Activated naive CD4-positive, alpha-beta T cell treated with anti-CD3 and anti-CD28 coated beads, Interleukin-2, amount 10 ng/mL, durations not matched to agents 7 days and 5 days (primary cell): ENCODE results near the gene CAMTA1.

ENCODE experiments used
- CTCF ChIA-PET: fragments of 350-600 bp; sonication (Branson Sonifier 250); formaldehyde crosslinking; loops from one replicate; lab custom pipeline; 2021; ENCODE audit warnings: antibody characterized with exemption; lab: Charles Lee
- DNase-seq: peaks from one replicate; pipeline ENCODE4 v3.0.0-alpha.2; 2020
- H3K27ac Mint-ChIP-seq: one replicate; pipeline ENCODE4 v1.8.0; 2021; ENCODE audit warnings: mild to moderate bottlenecking, moderate library complexity, mixed read lengths
- H3K27me3 Mint-ChIP-seq: one replicate; pipeline ENCODE4 v1.8.0; 2021; ENCODE audit warnings: mild to moderate bottlenecking, mixed read lengths
- H3K36me3 Mint-ChIP-seq: one replicate; pipeline ENCODE4 v1.8.0; 2021; ENCODE audit warnings: mixed read lengths
- H3K4me1 Mint-ChIP-seq: one replicate; pipeline ENCODE4 v1.8.0; 2021; ENCODE audit warnings: mixed read lengths
- H3K4me3 Mint-ChIP-seq: one replicate; pipeline ENCODE4 v1.8.0; 2021; ENCODE audit warnings: mild to moderate bottlenecking, moderate library complexity, mixed read lengths
- H3K9me3 Mint-ChIP-seq: one replicate; pipeline ENCODE4 v1.8.0; 2021; ENCODE audit warnings: mixed read lengths

The CAMTA1 gene

GRCh38 chr1:7529917-7530316 lies 744.7 kb downstream of the CAMTA1 start:
- Mint-ChIP-seq H3K4me1 (no peaks in the 10 kb centered on the region), H3K27ac (no peak overlapping the region), H3K27me3 (peaks cover 4% of the 10 kb centered on the region), H3K9me3 (no peaks in the 10 kb centered on the region), H3K4me3 (no peak overlapping the region), H3K36me3 (no peaks in the 10 kb centered on the region)
- CTCF ChIA-PET = no interaction called here
- DNase-seq = no peak

- no peak overlapping the region for H3K4me3 Mint-ChIP-seq
- H3K9me3 Mint-ChIP-seq = no peaks in the 10 kb centered on the region
- CTCF ChIA-PET = no interaction called here
- H3K36me3 Mint-ChIP-seq = no peaks in the 10 kb centered on the region
- no peak for DNase-seq
- peaks cover 10% of the 10 kb centered on the region for H3K27me3 Mint-ChIP-seq
- H3K27ac Mint-ChIP-seq = no peak overlapping the region
- no peaks in the 10 kb centered on the region for H3K4me1 Mint-ChIP-seq
Measured at GRCh38 chr1:7531562-7532340, 746.5 kb downstream of the CAMTA1 start.

GRCh38 chr1:7533006-7533405 lies 747.8 kb downstream of the CAMTA1 start:
- no peak for DNase-seq
- H3K4me3 Mint-ChIP-seq = no peak overlapping the region
- no peak overlapping the region for H3K27ac Mint-ChIP-seq
- H3K4me1 Mint-ChIP-seq = no peaks in the 10 kb centered on the region
- CTCF ChIA-PET = no interaction called here
- peaks cover 13% of the 10 kb centered on the region for H3K27me3 Mint-ChIP-seq
- no peaks in the 10 kb centered on the region for H3K9me3 Mint-ChIP-seq
- no peaks in the 10 kb centered on the region for H3K36me3 Mint-ChIP-seq

- CTCF ChIA-PET = interaction anchor here (0.5 kb wide), 1 partner anchor 447 kb away, joined by 3 read pairs; no protein-coding TSS in a partner anchor
- no peaks in the 10 kb centered on the region for H3K4me1 Mint-ChIP-seq
- no peak for DNase-seq
- no peaks in the 10 kb centered on the region for H3K36me3 Mint-ChIP-seq
- H3K4me3 Mint-ChIP-seq = no peak overlapping the region
- H3K27me3 Mint-ChIP-seq = peaks cover 13% of the 10 kb centered on the region
- H3K27ac Mint-ChIP-seq = no peak overlapping the region
- no peaks in the 10 kb centered on the region for H3K9me3 Mint-ChIP-seq
Measured at GRCh38 chr1:7534061-7534825, 749.0 kb downstream of the CAMTA1 start.

DNA sequence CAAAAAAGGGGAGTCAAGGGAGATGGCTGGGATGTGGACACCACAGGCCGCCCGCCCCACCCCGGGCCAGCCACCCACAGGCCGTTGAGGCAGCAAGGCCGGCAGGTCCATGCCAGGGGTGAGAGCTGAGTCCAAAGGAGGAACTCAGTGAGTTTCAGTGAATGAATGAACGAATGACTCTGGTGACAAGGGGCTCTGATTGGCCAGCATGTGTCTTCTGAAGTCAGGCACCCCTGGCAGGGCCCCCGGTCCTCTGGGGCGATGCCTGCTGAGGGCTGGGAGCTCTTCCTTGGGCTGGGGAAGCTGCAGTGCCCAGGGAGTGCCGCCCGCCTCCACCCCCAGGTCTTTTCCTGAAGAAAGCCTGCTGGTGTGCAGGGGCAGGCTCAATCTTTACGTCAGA lies 749.8 kb downstream of the CAMTA1 start:
- no peak overlapping the region for H3K4me3 Mint-ChIP-seq
- no peaks in the 10 kb centered on the region for H3K9me3 Mint-ChIP-seq
- no peak overlapping the region for H3K27ac Mint-ChIP-seq
- H3K4me1 Mint-ChIP-seq = no peaks in the 10 kb centered on the region
- H3K27me3 Mint-ChIP-seq = peaks cover 13% of the 10 kb centered on the region
- CTCF ChIA-PET = no interaction called here
- H3K36me3 Mint-ChIP-seq = no peaks in the 10 kb centered on the region
- DNase-seq = no peak

GRCh38 chr1:7535934-7536878 lies 751.0 kb downstream of the CAMTA1 start:
- CTCF ChIA-PET = no interaction called here
- no peak for DNase-seq
- H3K9me3 Mint-ChIP-seq = no peaks in the 10 kb centered on the region
- no peaks in the 10 kb centered on the region for H3K36me3 Mint-ChIP-seq
- H3K27me3 Mint-ChIP-seq = peaks cover 13% of the 10 kb centered on the region
- no peak overlapping the region for H3K27ac Mint-ChIP-seq
- no peaks in the 10 kb centered on the region for H3K4me1 Mint-ChIP-seq
- H3K4me3 Mint-ChIP-seq = no peak overlapping the region

GRCh38 chr1:7536891-7537591 lies 751.8 kb downstream of the CAMTA1 start:
- H3K36me3 Mint-ChIP-seq = no peaks in the 10 kb centered on the region
- H3K27me3 Mint-ChIP-seq = peaks cover 13% of the 10 kb centered on the region
- CTCF ChIA-PET = no interaction called here
- H3K27ac Mint-ChIP-seq = no peak overlapping the region
- no peak overlapping the region for H3K4me3 Mint-ChIP-seq
- H3K9me3 Mint-ChIP-seq = no peaks in the 10 kb centered on the region
- DNase-seq = no peak
- no peaks in the 10 kb centered on the region for H3K4me1 Mint-ChIP-seq

GRCh38 chr1:7538033-7538432 lies 752.8 kb downstream of the CAMTA1 start:
- H3K36me3 Mint-ChIP-seq = no peaks in the 10 kb centered on the region
- no peak overlapping the region for H3K27ac Mint-ChIP-seq
- no peaks in the 10 kb centered on the region for H3K4me1 Mint-ChIP-seq
- CTCF ChIA-PET = no interaction called here
- peaks cover 13% of the 10 kb centered on the region for H3K27me3 Mint-ChIP-seq
- H3K9me3 Mint-ChIP-seq = no peaks in the 10 kb centered on the region
- DNase-seq = no peak
- no peak overlapping the region for H3K4me3 Mint-ChIP-seq

GRCh38 chr1:7538849-7539768 lies 753.9 kb downstream of the CAMTA1 start:
- no peak overlapping the region for H3K27ac Mint-ChIP-seq
- H3K27me3 Mint-ChIP-seq = peaks cover 13% of the 10 kb centered on the region
- H3K4me1 Mint-ChIP-seq = no peaks in the 10 kb centered on the region
- no peaks in the 10 kb centered on the region for H3K9me3 Mint-ChIP-seq
- no peak overlapping the region for H3K4me3 Mint-ChIP-seq
- H3K36me3 Mint-ChIP-seq = no peaks in the 10 kb centered on the region
- CTCF ChIA-PET = no interaction called here
- DNase-seq = no peak

GRCh38 chr1:7539769-7540175 lies 754.5 kb downstream of the CAMTA1 start:
- peak; percentile 36 for DNase-seq

GRCh38 chr1:7540816-7541215 lies 755.6 kb downstream of the CAMTA1 start:
- Mint-ChIP-seq H3K27ac (no peak overlapping the region), H3K27me3 (peaks cover 5% of the 10 kb centered on the region), H3K9me3 (no peaks in the 10 kb centered on the region), H3K4me1 (no peaks in the 10 kb centered on the region), H3K4me3 (no peak overlapping the region), H3K36me3 (no peaks in the 10 kb centered on the region)
- no peak for DNase-seq
- CTCF ChIA-PET = no interaction called here

More at GRCh38 chr1:7539769-7540175, 754.5 kb downstream of the CAMTA1 start:
- Mint-ChIP-seq H3K4me1 (no peaks in the 10 kb centered on the region), H3K9me3 (no peaks in the 10 kb centered on the region), H3K27me3 (peaks cover 10% of the 10 kb centered on the region), H3K36me3 (no peaks in the 10 kb centered on the region), H3K27ac (no peak overlapping the region), H3K4me3 (no peak overlapping the region)
- CTCF ChIA-PET = no interaction called here

DNA sequence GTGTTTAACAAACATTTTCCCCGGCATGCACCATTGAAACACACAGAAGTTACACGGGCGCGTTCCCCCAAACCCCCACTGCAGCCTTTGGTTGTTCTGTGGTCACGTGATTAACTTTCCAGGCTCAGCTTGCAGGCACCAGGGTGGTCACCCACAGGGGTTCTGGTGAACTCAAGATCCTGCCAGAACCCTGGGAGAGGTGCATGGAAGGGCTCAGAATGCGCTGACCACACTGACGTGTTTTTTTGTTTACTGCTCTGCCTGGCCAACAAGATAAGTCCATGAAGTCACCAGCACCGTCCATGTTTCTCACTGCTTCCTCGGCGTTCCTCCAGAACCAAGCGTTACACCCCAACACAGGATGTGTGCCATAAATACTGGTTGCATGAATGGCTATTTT lies 756.4 kb downstream of the CAMTA1 start:
- Mint-ChIP-seq H3K9me3 (no peaks in the 10 kb centered on the region), H3K27ac (no peak overlapping the region), H3K4me1 (no peaks in the 10 kb centered on the region), H3K36me3 (no peaks in the 10 kb centered on the region), H3K4me3 (no peak overlapping the region), H3K27me3 (peaks cover 4% of the 10 kb centered on the region)
- CTCF ChIA-PET = no interaction called here
- DNase-seq = no peak

DNA sequence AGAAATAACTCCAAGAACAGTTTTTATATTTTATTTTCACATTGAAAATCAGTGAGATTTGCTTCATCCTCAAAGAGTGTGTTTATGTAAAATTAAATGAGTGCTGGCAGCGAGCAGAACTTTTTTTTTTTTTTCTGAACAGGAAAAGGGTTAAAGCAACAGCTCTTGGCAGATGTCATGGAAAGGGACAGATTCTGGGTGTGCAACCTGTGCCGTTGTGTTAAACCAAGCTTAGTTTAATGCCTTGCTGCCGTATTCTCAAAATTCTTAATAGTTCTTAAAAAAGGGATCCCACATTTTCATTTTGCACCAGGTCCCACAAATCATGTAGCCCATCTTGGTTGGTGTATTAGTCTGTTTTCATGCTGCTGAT lies 758.5 kb downstream of the CAMTA1 start:
- no peaks in the 10 kb centered on the region for H3K9me3 Mint-ChIP-seq
- no peaks in the 10 kb centered on the region for H3K27me3 Mint-ChIP-seq
- no peak overlapping the region for H3K4me3 Mint-ChIP-seq
- H3K4me1 Mint-ChIP-seq = no peaks in the 10 kb centered on the region
- CTCF ChIA-PET = no interaction called here
- no peak for DNase-seq
- no peaks in the 10 kb centered on the region for H3K36me3 Mint-ChIP-seq
- no peak overlapping the region for H3K27ac Mint-ChIP-seq
